ENCODE data around the gene CACNA1F.

CACNA1F gene

DNA sequence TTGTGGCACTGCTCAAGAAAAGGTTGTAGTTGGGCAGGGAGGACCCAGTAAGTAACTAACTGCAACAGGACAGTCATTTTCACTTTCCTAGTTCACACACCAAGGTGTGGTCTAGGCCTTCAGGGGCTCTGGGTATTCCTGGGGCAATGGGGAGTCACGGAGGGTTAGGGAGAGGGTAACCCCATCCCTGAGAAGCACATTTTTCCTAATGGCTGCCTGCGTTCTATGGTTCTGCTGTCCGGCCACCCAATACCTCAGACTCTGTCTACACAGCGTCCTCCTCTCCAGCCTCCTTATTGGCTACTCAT is 35.5 kb upstream of the CACNA1F start:
- no peak for DNase-seq (ENCODE audit: low read depth in 1 of 2, low spot score in 1 of 2)
- in situ Hi-C loops (cut with HindIII; ENCODE audit: low pct_unique_long_range_greater_than_20kb, low sequenced_read_pairs): no loop called here
- TF ChIP-seq JUND (IDR thresholded peaks at IDR 0.05; ENCODE audit: low read depth): no peak

- TF ChIP-seq JUND (IDR thresholded peaks at IDR 0.05; ENCODE audit: low read depth): no peak
- in situ Hi-C loops (cut with HindIII; ENCODE audit: low pct_unique_long_range_greater_than_20kb, low sequenced_read_pairs): no loop called here
Observed at GRCh38 chrX:49266523-49267445, 33.6 kb upstream of the CACNA1F start.

GRCh38 chrX:49264460-49264859 is 31.3 kb upstream of the CACNA1F start, which contains the start of gene FOXP3:
Gene FOXP3 (minus strand): TSS chrX:49264710. CDS start chrX:49258505, 6,205 bp downstream.
- in situ Hi-C loops (cut with HindIII; ENCODE audit: low pct_unique_long_range_greater_than_20kb, low sequenced_read_pairs): no loop called here
- TF ChIP-seq JUND (IDR thresholded peaks at IDR 0.05; ENCODE audit: low read depth): no peak
- DNase-seq (ENCODE audit: low read depth in 1 of 2, low spot score in 1 of 2): no peak

More at GRCh38 chrX:49266523-49267445, 33.6 kb upstream of the CACNA1F start:
- DNase-seq (ENCODE audit: low read depth in 1 of 2, low spot score in 1 of 2): no peak

- TF ChIP-seq JUND (IDR thresholded peaks at IDR 0.05; ENCODE audit: low read depth): no peak
- DNase-seq (ENCODE audit: low read depth in 1 of 2, low spot score in 1 of 2): no peak
- in situ Hi-C loops (cut with HindIII; ENCODE audit: low pct_unique_long_range_greater_than_20kb, low sequenced_read_pairs): no loop called here
Observed at GRCh38 chrX:49263631-49264030, 30.5 kb upstream of the CACNA1F start.

GRCh38 chrX:49262603-49263002 is 29.5 kb upstream of the CACNA1F start:
- in situ Hi-C loops (cut with HindIII; ENCODE audit: low pct_unique_long_range_greater_than_20kb, low sequenced_read_pairs): no loop called here
- DNase-seq (ENCODE audit: low read depth in 1 of 2, low spot score in 1 of 2): no peak
- no peak for TF ChIP-seq JUND (IDR thresholded peaks at IDR 0.05; ENCODE audit: low read depth)

- no peak for TF ChIP-seq JUND (IDR thresholded peaks at IDR 0.05; ENCODE audit: low read depth)
- no peak for DNase-seq (ENCODE audit: low read depth in 1 of 2, low spot score in 1 of 2)
- in situ Hi-C loops (cut with HindIII; ENCODE audit: low pct_unique_long_range_greater_than_20kb, low sequenced_read_pairs): no loop called here
Observed at GRCh38 chrX:49260221-49260985, 27.3 kb upstream of the CACNA1F start.

DNA sequence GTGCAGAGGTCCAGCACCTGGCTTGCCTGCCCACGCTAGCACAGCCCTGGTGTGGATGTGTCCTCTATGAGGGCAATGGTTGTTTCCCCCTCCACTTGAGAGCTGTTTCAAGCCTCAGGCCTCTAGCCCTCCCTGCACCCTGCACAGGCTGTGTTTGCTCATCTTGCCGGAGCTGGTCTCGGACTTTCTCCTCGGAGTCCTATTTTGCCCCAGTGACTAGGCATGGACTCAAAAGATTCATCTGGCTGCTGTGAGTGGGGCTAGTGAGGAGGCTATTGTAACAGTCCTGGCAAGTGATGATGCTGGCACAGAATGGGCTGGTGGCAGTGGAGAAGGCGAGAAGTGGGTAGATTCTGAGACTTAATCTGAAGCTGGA is 25.6 kb upstream of the CACNA1F start:
- in situ Hi-C loops (cut with HindIII; ENCODE audit: low pct_unique_long_range_greater_than_20kb, low sequenced_read_pairs): no loop called here
- no peak for TF ChIP-seq JUND (IDR thresholded peaks at IDR 0.05; ENCODE audit: low read depth)

GRCh38 chrX:49257846-49258748 is 25.0 kb upstream of the CACNA1F start:
- DNase-seq (ENCODE audit: low read depth in 1 of 2, low spot score in 1 of 2): no peak
- no peak for TF ChIP-seq JUND (IDR thresholded peaks at IDR 0.05; ENCODE audit: low read depth)
- in situ Hi-C loops (cut with HindIII; ENCODE audit: low pct_unique_long_range_greater_than_20kb, low sequenced_read_pairs): no loop called here

More for the DNA sequence above, 25.6 kb upstream of the CACNA1F start:
- no peak for DNase-seq (ENCODE audit: low read depth in 1 of 2, low spot score in 1 of 2)

DNA sequence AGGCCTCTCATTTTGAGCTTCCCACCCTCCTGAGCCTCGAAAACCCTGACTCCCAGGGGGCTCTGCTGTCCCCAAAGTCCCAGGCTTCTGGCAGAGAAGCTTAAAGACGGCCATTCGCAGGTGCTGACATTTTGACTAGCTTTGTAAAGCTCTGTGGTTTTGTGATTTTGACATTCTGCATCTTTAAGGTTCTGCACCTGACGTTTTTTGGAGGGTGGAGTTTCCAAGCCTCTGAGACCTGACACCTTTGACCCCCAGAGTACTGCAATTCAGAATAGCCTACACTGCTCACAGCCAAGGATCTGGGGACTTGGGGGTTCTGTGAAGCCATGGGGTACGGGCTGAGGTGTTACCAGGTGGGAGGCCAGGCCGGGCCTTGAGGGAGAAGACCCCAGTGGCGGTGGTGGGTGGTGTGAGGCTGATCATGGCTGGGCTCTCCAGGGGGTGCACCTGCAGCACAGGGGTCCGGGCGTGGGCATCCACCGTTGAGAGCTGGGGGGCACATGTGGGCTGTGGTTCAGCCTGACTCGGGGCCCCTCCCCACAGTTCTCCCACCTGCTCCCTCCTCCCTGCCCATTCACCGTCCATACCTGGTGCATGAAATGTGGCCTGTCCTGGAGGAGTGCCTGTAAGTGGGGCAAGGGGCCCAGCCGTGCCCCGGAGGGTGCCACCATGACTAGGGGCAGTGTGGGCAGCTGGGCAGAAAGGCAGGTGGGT is 24.1 kb upstream of the CACNA1F start:
- TF ChIP-seq JUND (IDR thresholded peaks at IDR 0.05; ENCODE audit: low read depth): no peak
- no peak for DNase-seq (ENCODE audit: low read depth in 1 of 2, low spot score in 1 of 2)
- in situ Hi-C loops (cut with HindIII; ENCODE audit: low pct_unique_long_range_greater_than_20kb, low sequenced_read_pairs): no loop called here

- TF ChIP-seq JUND (IDR thresholded peaks at IDR 0.05; ENCODE audit: low read depth): no peak
- in situ Hi-C loops (cut with HindIII; ENCODE audit: low pct_unique_long_range_greater_than_20kb, low sequenced_read_pairs): no loop called here
- DNase-seq (ENCODE audit: low read depth in 1 of 2, low spot score in 1 of 2): no peak
Observed at GRCh38 chrX:49256268-49256995, 23.3 kb upstream of the CACNA1F start.

DNA sequence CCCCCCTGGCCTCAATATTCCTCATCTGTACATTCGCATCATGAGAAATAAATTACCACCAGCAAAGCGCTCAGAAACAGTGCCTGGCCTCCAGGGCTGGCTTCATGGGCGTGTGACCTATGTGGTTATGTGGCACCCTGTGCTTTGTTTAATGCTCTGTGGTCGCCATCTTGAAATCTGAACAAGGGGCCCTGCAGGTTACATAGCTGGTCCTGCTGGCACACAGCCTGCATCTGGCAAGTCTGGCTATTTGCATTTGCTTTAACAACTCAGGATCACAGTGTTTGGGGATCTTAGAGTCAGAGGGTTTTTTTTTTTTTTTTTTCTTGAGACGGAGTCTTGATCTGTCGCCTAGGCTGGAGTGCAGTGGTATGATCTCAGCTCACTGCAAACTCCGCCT is 21.5 kb upstream of the CACNA1F start:
- DNase-seq (ENCODE audit: low read depth in 1 of 2, low spot score in 1 of 2): no peak
- in situ Hi-C loops (cut with HindIII; ENCODE audit: low pct_unique_long_range_greater_than_20kb, low sequenced_read_pairs): no loop called here

More for the DNA sequence above, 21.5 kb upstream of the CACNA1F start:
- TF ChIP-seq JUND (IDR thresholded peaks at IDR 0.05; ENCODE audit: low read depth): no peak
